SK-N-SH (cell line): Measurements from ENCODE around the gene AIFM3. TPM values are rescaled to one million over a fixed set of nuclear protein-coding genes. Genes with fewer than 3 reads are reported as not detected.

Source experiments
- CTCF ChIA-PET: fragments of 300-600, 350-600 bp; formaldehyde crosslinking; extraction: SDS; loops from one replicate; lab custom pipeline; 2021; lab: Yijun Ruan, JAX
- POLR2A ChIA-PET: fragments of 350-600 bp; sonication (Branson Sonifier 250); formaldehyde crosslinking; extraction: SDS; loops from one replicate; lab custom pipeline; 2020; ENCODE audit warnings: antibody characterized with exemption, inconsistent platforms; lab: Yijun Ruan, JAX
- DNase-seq: peaks from one replicate; pipeline ENCODE4 v3.0.0; 2012
- H2AFZ ChIP-seq: fragments of 200-600 bp; sonication (generic); 2 replicates; pipeline ENCODE4 v1.8.1; 2016; ENCODE audit warnings: antibody characterized with exemption, mild to moderate bottlenecking, low read depth
- H3F3A ChIP-seq: fragments of 200-600 bp; sonication (generic); replicated peaks from 2 replicates; pipeline ENCODE3; 2016; ENCODE audit warnings: antibody characterized with exemption, mild to moderate bottlenecking; ENCODE audit not compliant: insufficient read depth
- H3K27ac ChIP-seq, 2 experiments: fragments of 200-500 bp in 1 of 2; fragments of 200-600 bp in 1 of 2; sonication (Bioruptor generic) in 1 of 2; sonication (generic), shearing (Covaris generic) in 1 of 2; 2 replicates each; pipeline versions ENCODE4 v1.5.1 to v1.6.1; 2014 to 2016; ENCODE audit warnings: low read depth in 2 of 2, inconsistent platforms in 1 of 2, low read length in 1 of 2, mild to moderate bottlenecking in 1 of 2, mixed read lengths in 1 of 2
- H3K27me3 ChIP-seq: fragments of 200-600 bp; sonication (generic), shearing (Covaris generic); 2 replicates; pipeline ENCODE4 v1.6.1; 2016; ENCODE audit warnings: mixed run types; ENCODE audit not compliant: insufficient read depth
- H3K36me3 ChIP-seq, 2 experiments: fragments of 200-500 bp in 1 of 2; fragments of 200-600 bp in 1 of 2; sonication (Bioruptor generic) in 1 of 2; sonication (generic) in 1 of 2; replicated peaks in 1 of 2; 2 replicates each; pipeline versions ENCODE3 to v1.5.1; 2014 to 2016; ENCODE audit warnings: low read length in 1 of 2, mild to moderate bottlenecking in 1 of 2; ENCODE audit not compliant: insufficient read depth in 2 of 2, control insufficient read depth in 1 of 2
- H3K4me1 ChIP-seq, 2 experiments: fragments of 200-500 bp in 1 of 2; fragments of 200-600 bp in 1 of 2; sonication (Bioruptor generic) in 1 of 2; sonication (generic), shearing (Covaris generic) in 1 of 2; 2 replicates each; pipeline versions ENCODE4 v1.5.1 to v1.6.1; 2014 to 2016; ENCODE audit warnings: low read depth in 1 of 2, low read length in 1 of 2, mixed run types in 1 of 2; ENCODE audit not compliant: insufficient read depth in 2 of 2, control insufficient read depth in 1 of 2
- H3K4me2 ChIP-seq: fragments of 200-600 bp; sonication (generic), shearing (Covaris generic); 2 replicates; pipeline ENCODE4 v1.6.1; 2017; ENCODE audit warnings: mixed run types
- H3K4me3 ChIP-seq, 2 experiments: fragments of 200-500 bp in 1 of 2; fragments of 200-600 bp in 1 of 2; sonication (Bioruptor generic) in 1 of 2; sonication (generic), shearing (Covaris generic) in 1 of 2; 2 replicates each; pipeline versions ENCODE4 v1.5.1 to v1.8.1; 2014 to 2016; ENCODE audit warnings: low read depth in 2 of 2, inconsistent platforms in 1 of 2, low read length in 1 of 2, mild to moderate bottlenecking in 1 of 2, mixed read lengths in 1 of 2, moderate library complexity in 1 of 2
- H3K79me2 ChIP-seq: fragments of 200-600 bp; sonication (generic); 2 replicates; pipeline ENCODE4 v1.8.1; 2017; ENCODE audit warnings: mild to moderate bottlenecking; ENCODE audit not compliant: insufficient read depth
- H3K9ac ChIP-seq: fragments of 200-600 bp; sonication (generic); 2 replicates; pipeline ENCODE4 v1.6.1; 2017; ENCODE audit warnings: mixed run types
- H3K9me2 ChIP-seq: fragments of 200-600 bp; sonication (generic); 2 replicates; pipeline ENCODE4 v1.6.1; 2017; ENCODE audit warnings: mixed run types
- H3K9me3 ChIP-seq: fragments of 200-600 bp; sonication (generic); 2 replicates; pipeline ENCODE4 v1.6.1; 2017; ENCODE audit warnings: mixed run types, mild to moderate bottlenecking, moderate library complexity
- H4K20me1 ChIP-seq: fragments of 200-600 bp; sonication (generic); 2 replicates; pipeline ENCODE4 v1.6.1; 2017; ENCODE audit warnings: mild to moderate bottlenecking, mixed run types; ENCODE audit not compliant: insufficient read depth
- CTCF ChIP-seq: fragments of 200-600 bp; sonication (generic); IDR thresholded peaks from 2 replicates; pipeline ENCODE4 v1.6.1; 2017; ENCODE audit warnings: antibody characterized with exemption, mild to moderate bottlenecking, moderate library complexity
- ELF1 ChIP-seq: IDR thresholded peaks from 2 replicates; pipeline ENCODE4 v1.4.0; 2012
- EZH2phosphoT487 ChIP-seq: fragments of 200-600 bp; sonication (generic); IDR thresholded peaks from 2 replicates; pipeline ENCODE4 v1.6.1; 2017; ENCODE audit warnings: low read depth, mixed run types, mild to moderate bottlenecking, antibody characterized with exemption, moderate library complexity, borderline replicate concordance
- FOSL2 ChIP-seq: IDR thresholded peaks from 2 replicates; pipeline ENCODE4 v1.4.0; 2012; ENCODE audit warnings: low read depth, mild to moderate bottlenecking, moderate library complexity, borderline replicate concordance
- FOXJ3 ChIP-seq: sonication (generic); formaldehyde crosslinking; IDR thresholded peaks from 2 replicates; pipeline ENCODE4 v1.5.1; 2020; ENCODE audit warnings: mild to moderate bottlenecking, missing genetic modification reagents
- FOXM1 ChIP-seq: IDR thresholded peaks from 2 replicates; pipeline ENCODE4 v1.4.0; 2012; ENCODE audit warnings: low read depth, mild to moderate bottlenecking
- GABPA ChIP-seq: IDR thresholded peaks from 2 replicates; pipeline ENCODE4 v1.4.0; 2012; ENCODE audit warnings: low read depth, mild to moderate bottlenecking
- IRF3 ChIP-seq: fragments of 150-350 bp; IDR thresholded peaks from 2 replicates; pipeline ENCODE4 v1.6.1; 2016; ENCODE audit warnings: mild to moderate bottlenecking, low read depth, low read length
- JUND ChIP-seq: IDR thresholded peaks from 2 replicates; pipeline ENCODE4 v1.4.0; 2012
- MAX ChIP-seq: IDR thresholded peaks from 2 replicates; pipeline ENCODE4 v1.4.0; 2012; ENCODE audit warnings: low read depth
- MXI1 ChIP-seq: IDR thresholded peaks from 2 replicates; pipeline ENCODE4 v1.6.1; 2012; ENCODE audit warnings: mild to moderate bottlenecking, low read depth, low read length, improper control_type of control experiment
- NRF1 ChIP-seq: IDR thresholded peaks from 2 replicates; pipeline ENCODE4 v1.6.1; 2012; ENCODE audit warnings: low read depth, mild to moderate bottlenecking, low read length
- RAD21 ChIP-seq: IDR thresholded peaks from 2 replicates; pipeline ENCODE4 v1.6.1; 2012; ENCODE audit warnings: mild to moderate bottlenecking, low read length
- RCOR1 ChIP-seq: fragments of 150-350 bp; IDR thresholded peaks from 2 replicates; pipeline ENCODE4 v1.6.1; 2017; ENCODE audit warnings: antibody characterized with exemption, low read length
- RXRA ChIP-seq: IDR thresholded peaks from 2 replicates; pipeline ENCODE4 v1.4.0; 2012; ENCODE audit warnings: low read depth, mild to moderate bottlenecking, borderline replicate concordance
- SIN3A ChIP-seq: IDR thresholded peaks from 2 replicates; pipeline ENCODE4 v1.6.1; 2012; ENCODE audit warnings: low read depth, mild to moderate bottlenecking, low read length, moderate library complexity, borderline replicate concordance
- SMC3 ChIP-seq: IDR thresholded peaks from 2 replicates; pipeline ENCODE4 v1.6.1; 2012; ENCODE audit warnings: low read depth, low read length, improper control_type of control experiment
- TEAD4 ChIP-seq: IDR thresholded peaks from 2 replicates; pipeline ENCODE4 v1.4.0; 2012; ENCODE audit warnings: mild to moderate bottlenecking, borderline replicate concordance; ENCODE audit not compliant: insufficient read depth
- USF2 ChIP-seq: fragments of 150-350 bp; IDR thresholded peaks from 2 replicates; pipeline ENCODE4 v1.6.1; 2017; ENCODE audit warnings: antibody characterized with exemption, low read length, low read depth, borderline replicate concordance
- YY1 ChIP-seq: IDR thresholded peaks from 2 replicates; pipeline ENCODE4 v1.4.0; 2012; ENCODE audit warnings: low read depth, mild to moderate bottlenecking
- ZBTB33 ChIP-seq: IDR thresholded peaks from 2 replicates; pipeline ENCODE4 v1.4.0; 2012; ENCODE audit warnings: low read depth, borderline replicate concordance
- WGBS: methylation state at CpG from one replicate; pipeline ENCODE4 v1.1.6; 2017; ENCODE audit warnings: low lambda C conversion rate; 5-methylcytosine and 5-hydroxymethylcytosine counted together
- polyA plus RNA-seq, 3 experiments: library from polyadenylated mRNA; depleted of rRNA; stranded (reverse); fragments of >200 nt; gene quantifications; 2 replicates each; pipeline ENCODE4 v1.2.3, GENCODE V29; 2012

Gene AIFM3
- polyA plus RNA-seq, 1 of the 3 experiments (the other 2 are of a cell fraction): 1.7 TPM

GRCh38 chr22:20975541-20976290, 8.7 kb downstream of the AIFM3 start:
- POLR2A ChIA-PET: no interaction called here
- Histone ChIP-seq H3K27ac (no peak overlapping the region), H3K79me2 (no peaks in the 10 kb centered on the region), H3K4me2 (no peak overlapping the region), H3K4me1 (peaks cover 0 to 6% of the 10 kb centered on the region in 2 experiments; a peak in 1 of 4 replicates), H4K20me1 (no peaks in the 10 kb centered on the region), H3K27me3 (no peaks in the 10 kb centered on the region), H3K9me3 (no peaks in the 10 kb centered on the region), H3F3A (no peaks in the 10 kb centered on the region), H3K9ac (no peak overlapping the region), H2AFZ (no peak overlapping the region), H3K36me3 (no peaks in the 10 kb centered on the region), H3K4me3 (no peak overlapping the region), H3K9me2 (no peaks in the 10 kb centered on the region)
- no peak for DNase-seq
- CTCF ChIA-PET: interaction anchor here (7.4 kb wide), 1 partner anchor 13 kb away, joined by 44 read pairs; no protein-coding TSS in a partner anchor
- no peak for TF ChIP-seq NRF1
- 67% methylated on average over 11 of the region's 14 CpGs for whole genome bisulfite sequencing

- ChIA-PET CTCF (interaction anchor here (7.4 kb wide), 1 partner anchor 14 kb away, joined by 44 read pairs; no protein-coding TSS in a partner anchor), POLR2A (no interaction called here)
- H3K4me1 ChIP-seq: peaks cover 0 to 13% of the 10 kb centered on the region in 2 experiments; a peak in 2 of 4 replicates
- H3K9me2 ChIP-seq: no peaks in the 10 kb centered on the region
- no peak for DNase-seq
- no peak for TF ChIP-seq SMC3
- TF ChIP-seq USF2: no peak
- no peak for TF ChIP-seq FOSL2
- no peak for TF ChIP-seq EZH2phosphoT487
- no peak for TF ChIP-seq YY1
- no peak for TF ChIP-seq MAX
- TF ChIP-seq CTCF: no peak
- no peak for TF ChIP-seq TEAD4
- no peak for TF ChIP-seq MXI1
- no peak for TF ChIP-seq IRF3
- TF ChIP-seq RXRA: no peak
- TF ChIP-seq SIN3A: no peak
- no peak for TF ChIP-seq RCOR1
- no peak for TF ChIP-seq FOXJ3 (CRISPR knock-in tag)
- TF ChIP-seq RAD21: no peak
- TF ChIP-seq ELF1: no peak
- TF ChIP-seq ZBTB33: no peak
- no peak for TF ChIP-seq JUND
- no peak for TF ChIP-seq GABPA
- TF ChIP-seq FOXM1: no peak
- no peaks in the 10 kb centered on the region for H3K36me3 ChIP-seq
- H3K4me3 ChIP-seq: no peak overlapping the region
- H3K27me3 ChIP-seq: no peaks in the 10 kb centered on the region
- WGBS: 73% methylated on average over 14 of the region's 24 CpGs
- H2AFZ ChIP-seq: no peak overlapping the region
- H3K9me3 ChIP-seq: no peaks in the 10 kb centered on the region
- H4K20me1 ChIP-seq: no peaks in the 10 kb centered on the region
- H3K4me2 ChIP-seq: no peak overlapping the region
- H3K79me2 ChIP-seq: no peaks in the 10 kb centered on the region
- no peak overlapping the region for H3K9ac ChIP-seq
- H3K27ac ChIP-seq: no peak overlapping the region
- H3F3A ChIP-seq: no peaks in the 10 kb centered on the region
Observed at GRCh38 chr22:20976291-20976877, 9.3 kb downstream of the AIFM3 start.
